Neuronal stem cell (in vitro differentiated cells): ENCODE data around the gene PHF5A.
"Not testable (repeated sequence)": the region's sequence is repeated elsewhere in the genome, so short reads cannot be mapped to it uniquely, and the experiment has no call there.

Experiments
- DNase-seq: peaks from one replicate; pipeline ENCODE4 v3.0.0-alpha.2; 2013; ENCODE audit warnings: low spot score
- H2AFZ ChIP-seq: one replicate; pipeline ENCODE4 v1.6.1; 2013; ENCODE audit warnings: mild to moderate bottlenecking, low read length, inconsistent platforms
- H2AK5ac ChIP-seq: 2 replicates; pipeline ENCODE4 v1.6.1; 2013; ENCODE audit warnings: low read depth, mild to moderate bottlenecking, inconsistent platforms, low read length, moderate library complexity, mixed read lengths
- H2BK120ac ChIP-seq: 2 replicates; pipeline ENCODE4 v1.6.1; 2013; ENCODE audit warnings: low read depth, mild to moderate bottlenecking, inconsistent platforms, low read length, moderate library complexity, mixed read lengths
- H2BK12ac ChIP-seq: one replicate; pipeline ENCODE4 v1.6.1; 2013; ENCODE audit warnings: low read length, inconsistent platforms
- H2BK15ac ChIP-seq: 2 replicates; pipeline ENCODE4 v1.6.1; 2013; ENCODE audit warnings: mild to moderate bottlenecking, low read length, inconsistent platforms, mixed read lengths
- H2BK5ac ChIP-seq: one replicate; pipeline ENCODE4 v1.6.1; 2013; ENCODE audit warnings: inconsistent platforms, mild to moderate bottlenecking, low read length, moderate library complexity
- H3K14ac ChIP-seq: one replicate; pipeline ENCODE4 v1.6.1; 2013; ENCODE audit warnings: low read length, inconsistent platforms
- H3K18ac ChIP-seq: 2 replicates; pipeline ENCODE4 v1.6.1; 2013; ENCODE audit warnings: low read length, inconsistent platforms
- H3K23ac ChIP-seq: 2 replicates; pipeline ENCODE4 v1.6.1; 2013; ENCODE audit warnings: low read depth, mild to moderate bottlenecking, mixed read lengths, low read length, inconsistent platforms; ENCODE audit not compliant: poor library complexity
- H3K27ac ChIP-seq: replicated peaks from 3 replicates; pipeline ENCODE4 v1.5.1; 2013; ENCODE audit warnings: low read length, inconsistent platforms
- H3K27me3 ChIP-seq, 3 experiments: 2 replicates each; pipeline ENCODE4 v1.6.1; 2013; ENCODE audit warnings: low read length in 3 of 3, mild to moderate bottlenecking in 2 of 3, inconsistent platforms in 1 of 3, low read depth in 1 of 3, mixed read lengths in 1 of 3, moderate library complexity in 1 of 3; ENCODE audit not compliant: control insufficient read depth in 3 of 3, insufficient read depth in 3 of 3
- H3K36me3 ChIP-seq, 2 donors: replicated peaks in 1 of 2; 2 replicates each; pipeline ENCODE4 v1.6.1; 2013; ENCODE audit warnings: low read length in 2 of 2; ENCODE audit not compliant: control insufficient read depth in 2 of 2, insufficient read depth in 2 of 2
- H3K4ac ChIP-seq: 2 replicates; pipeline ENCODE4 v1.6.1; 2013; ENCODE audit warnings: inconsistent platforms, mild to moderate bottlenecking, low read length, moderate library complexity
- H3K4me1 ChIP-seq, 2 donors: 1 replicate in 1 of 2; 2 replicates in 1 of 2; pipeline ENCODE4 v1.6.1; 2013; ENCODE audit warnings: low read length in 2 of 2, low read depth in 1 of 2; ENCODE audit not compliant: control insufficient read depth in 2 of 2, insufficient read depth in 1 of 2
- H3K4me2 ChIP-seq: one replicate; pipeline ENCODE4 v1.6.1; 2013; ENCODE audit warnings: mild to moderate bottlenecking, low read length, inconsistent platforms; ENCODE audit not compliant: insufficient read depth, poor library complexity, severe bottlenecking
- H3K4me3 ChIP-seq, 2 donors: 2 replicates each; pipeline ENCODE4 v1.5.1; 2013; ENCODE audit warnings: low read length in 2 of 2, mild to moderate bottlenecking in 2 of 2, inconsistent platforms in 1 of 2, moderate library complexity in 1 of 2
- H3K79me1 ChIP-seq: one replicate; pipeline ENCODE4 v1.6.1; 2013; ENCODE audit warnings: low read depth, mild to moderate bottlenecking, inconsistent platforms, low read length, moderate library complexity
- H3K9ac ChIP-seq: one replicate; pipeline ENCODE4 v1.6.1; 2013; ENCODE audit warnings: mild to moderate bottlenecking, low read depth, low read length, inconsistent platforms; ENCODE audit not compliant: poor library complexity
- H3K9me3 ChIP-seq, 2 donors: replicated peaks in 1 of 2; 2 replicates each; pipeline versions ENCODE3 to v1.6.1; 2013; ENCODE audit warnings: low read length in 2 of 2, mild to moderate bottlenecking in 2 of 2, inconsistent platforms in 1 of 2, low read depth in 1 of 2, mixed read lengths in 1 of 2, moderate library complexity in 1 of 2; ENCODE audit not compliant: control insufficient read depth in 2 of 2, insufficient read depth in 1 of 2
- H4K8ac ChIP-seq: one replicate; pipeline ENCODE4 v1.6.1; 2013; ENCODE audit warnings: low read depth, mild to moderate bottlenecking, inconsistent platforms, low read length, moderate library complexity
- H4K91ac ChIP-seq: one replicate; pipeline ENCODE4 v1.6.1; 2013; ENCODE audit warnings: low read length, low read depth, mild to moderate bottlenecking, inconsistent platforms; ENCODE audit not compliant: poor library complexity
- WGBS, 2 donors: extraction: QIAGEN DNeasy Blood & Tissue Kit; methylation state at CpG; one replicate each; pipeline ENCODE4 v1.1.7; 2013; ENCODE audit warnings: missing lambda C conversion rate in 2 of 2, mixed read lengths in 1 of 2; ENCODE audit not compliant: insufficient read length in 2 of 2, insufficient replicate concordance in 1 of 2; ENCODE audit errors: extremely low coverage in 2 of 2; 5-methylcytosine and 5-hydroxymethylcytosine counted together

Gene PHF5A

GRCh38 chr22:41436322-41437113, 32.0 kb downstream of the PHF5A start:
- no peak overlapping the region for H3K4me3 ChIP-seq
- H2BK5ac ChIP-seq: no peak overlapping the region
- peak overlapping the region; percentile 86 for H4K8ac ChIP-seq
- H2BK15ac ChIP-seq: no peak overlapping the region
- peak overlapping the region; percentile 11 for H3K18ac ChIP-seq
- no peaks in the 10 kb centered on the region for H3K27me3 ChIP-seq
- no peak for DNase-seq
- peaks cover 22% of the 10 kb centered on the region for H3K79me1 ChIP-seq
- no peak overlapping the region for H2AFZ ChIP-seq
- H3K4ac ChIP-seq: no peak overlapping the region
- H3K36me3 ChIP-seq: peaks cover 37 to 94% of the 10 kb centered on the region in 2 donors
- no peak overlapping the region for H3K9ac ChIP-seq
- H3K9me3 ChIP-seq: peaks cover 0 to 2% of the 10 kb centered on the region in 2 donors
- H3K4me1 ChIP-seq: no peaks in the 10 kb centered on the region
- H2BK120ac ChIP-seq: no peak overlapping the region
- H2AK5ac ChIP-seq: no peak overlapping the region
- no peak overlapping the region for H4K91ac ChIP-seq
- H3K23ac ChIP-seq: peak overlapping the region; percentile 43
- no CpG with 5 or more reads among the region's 23 CpGs for WGBS, 2 donors
- H3K14ac ChIP-seq: no peak overlapping the region
- no peak overlapping the region for H2BK12ac ChIP-seq
- peak overlapping the region; percentile 11 for H3K4me2 ChIP-seq
- no peak overlapping the region for H3K27ac ChIP-seq

GRCh38 chr22:41435560-41435959, 32.9 kb downstream of the PHF5A start:
- H3K4me3 ChIP-seq: no peak overlapping the region
- H3K18ac ChIP-seq: no peak overlapping the region
- H4K8ac ChIP-seq: no peak overlapping the region
- H2BK15ac ChIP-seq: no peak overlapping the region
- no peak for DNase-seq
- H2BK5ac ChIP-seq: no peak overlapping the region
- peaks cover 0 to 2% of the 10 kb centered on the region in 2 donors for H3K9me3 ChIP-seq
- H2BK120ac ChIP-seq: no peak overlapping the region
- no peaks in the 10 kb centered on the region for H3K4me1 ChIP-seq
- H3K14ac ChIP-seq: no peak overlapping the region
- no peak overlapping the region for H3K23ac ChIP-seq
- peaks cover 23% of the 10 kb centered on the region for H3K79me1 ChIP-seq
- H3K9ac ChIP-seq: no peak overlapping the region
- no peak overlapping the region for H3K27ac ChIP-seq
- no peak overlapping the region for H2BK12ac ChIP-seq
- H4K91ac ChIP-seq: no peak overlapping the region
- H2AK5ac ChIP-seq: no peak overlapping the region
- H3K36me3 ChIP-seq: peaks cover 37 to 92% of the 10 kb centered on the region in 2 donors
- no CpG with 5 or more reads among the region's 4 CpGs for WGBS, 2 donors
- no peak overlapping the region for H2AFZ ChIP-seq
- no peak overlapping the region for H3K4me2 ChIP-seq
- H3K4ac ChIP-seq: no peak overlapping the region
- no peaks in the 10 kb centered on the region for H3K27me3 ChIP-seq

- H2BK120ac ChIP-seq, H3K14ac ChIP-seq, H2AFZ ChIP-seq, H4K91ac ChIP-seq, H2BK5ac ChIP-seq, H3K4me3 ChIP-seq, H3K4me1 ChIP-seq, H2BK15ac ChIP-seq, H2AK5ac ChIP-seq, H3K9ac ChIP-seq, H3K18ac ChIP-seq, DNase-seq, H3K4me2 ChIP-seq, H3K4ac ChIP-seq, H3K9me3 ChIP-seq, H2BK12ac ChIP-seq, H3K27ac ChIP-seq, H3K27me3 ChIP-seq: not testable (repeated sequence)
- peaks cover 37 to 82% of the 10 kb centered on the region in 2 donors for H3K36me3 ChIP-seq
- H3K79me1 ChIP-seq: peaks cover 23% of the 10 kb centered on the region
- H3K23ac ChIP-seq: peak overlapping the region; percentile 55
- peak overlapping the region; percentile 66 for H4K8ac ChIP-seq
- no CpG with 5 or more reads among the region's 5 CpGs for WGBS, 2 donors
Measured at GRCh38 chr22:41434361-41435003, 34.0 kb downstream of the PHF5A start.

- H3K79me1 ChIP-seq: peaks cover 19% of the 10 kb centered on the region
- H2BK120ac ChIP-seq, H3K4me3 ChIP-seq, H3K4ac ChIP-seq, DNase-seq, H2AFZ ChIP-seq, H3K27me3 ChIP-seq, H3K14ac ChIP-seq, H3K23ac ChIP-seq, H3K9me3 ChIP-seq, H4K8ac ChIP-seq, H3K9ac ChIP-seq, H2AK5ac ChIP-seq, H2BK5ac ChIP-seq, H2BK15ac ChIP-seq, H3K18ac ChIP-seq, H3K27ac ChIP-seq, H3K4me1 ChIP-seq, H4K91ac ChIP-seq, H3K4me2 ChIP-seq, H2BK12ac ChIP-seq: not testable (repeated sequence)
- H3K36me3 ChIP-seq: peaks cover 32 to 72% of the 10 kb centered on the region in 2 donors
- WGBS, 2 donors: no CpG with 5 or more reads among the region's 1 CpG
Measured at GRCh38 chr22:41433480-41433879, 35.0 kb downstream of the PHF5A start.
